Upper lobe of left lung (tissue), 6 donors: ENCODE data around the gene FERMT1. TPM values are rescaled to one million over a fixed set of nuclear protein-coding genes. Genes with fewer than 3 reads are reported as not detected.

ENCODE experiments used
- ATAC-seq, 2 donors: fragments of 200-7000 bp; cut with Tn5 transposase; one replicate each; pipeline ENCODE4 v1.9.1; 2022; ENCODE audit warnings: mild to moderate bottlenecking in 2 of 2, moderate library complexity in 2 of 2; ENCODE audit not compliant: low FRiP score in 2 of 2
- DNase-seq, 2 donors: peaks; one replicate each; pipeline ENCODE4 v3.0.0-alpha.2; 2019 to 2020
- H3K27ac ChIP-seq, 4 donors: fragments of 200-600 bp; sonication (generic); one replicate each; pipeline ENCODE4 v1.5.1; 2016 to 2019
- H3K27me3 ChIP-seq, 4 donors: fragments of 200-600 bp; sonication (generic); one replicate each; pipeline ENCODE4 v1.5.1; 2017 to 2019
- H3K36me3 ChIP-seq, 4 donors: fragments of 200-600 bp; sonication (generic); one replicate each; pipeline ENCODE4 v1.5.1; 2016 to 2019
- H3K4me1 ChIP-seq, 4 donors: fragments of 200-600 bp; sonication (generic); one replicate each; pipeline ENCODE4 v1.5.1; 2018 to 2019
- H3K4me3 ChIP-seq, 4 donors: fragments of 200-600 bp; sonication (generic); one replicate each; pipeline ENCODE4 v1.5.1; 2017 to 2019; ENCODE audit warnings: mild to moderate bottlenecking in 2 of 4, moderate library complexity in 1 of 4
- H3K9me3 ChIP-seq, 4 donors: fragments of 200-600 bp; sonication (generic); one replicate each; pipeline ENCODE4 v1.5.1; 2018 to 2019
- CTCF ChIP-seq, 6 experiments: fragments of 450-650 bp in 4 of 6; fragments of 200-600 bp in 2 of 6; sonication (generic) in 2 of 6; IDR thresholded peaks; one replicate each; pipeline ENCODE4 v1.5.1; 2016 to 2019; ENCODE audit warnings: antibody characterized with exemption in 6 of 6
- EP300 ChIP-seq, 4 donors: sonication (generic); formaldehyde crosslinking; IDR thresholded peaks; one replicate each; pipeline ENCODE4 v1.5.1; 2017; ENCODE audit warnings: antibody characterized with exemption in 4 of 4, control low read depth in 2 of 4
- POLR2A ChIP-seq, 4 donors: fragments of 450-650 bp; IDR thresholded peaks; one replicate each; pipeline ENCODE4 v1.5.1; 2016 to 2017; ENCODE audit warnings: antibody characterized with exemption in 4 of 4, mild to moderate bottlenecking in 2 of 4
- POLR2AphosphoS5 ChIP-seq, 2 donors: sonication (generic); formaldehyde crosslinking; IDR thresholded peaks; one replicate each; pipeline ENCODE4 v1.5.1; 2017; ENCODE audit warnings: antibody characterized with exemption in 2 of 2
- WGBS, 2 donors: methylation state at CpG; one replicate each; pipeline ENCODE4 v1.1.5; 2017 to 2018; 5-methylcytosine and 5-hydroxymethylcytosine counted together
- total RNA-seq, 6 donors: library from RNA; depleted of rRNA in 4 of 6; stranded (reverse); fragments of >200 nt in 4 of 6; gene quantifications; one replicate each; pipeline versions ENCODE4 v1.1.0 to v1.2.1, GENCODE V29; 2016 to 2021
- donor health status: DM: no; HTN: no; CAD: no; lungs with moderate emphysema.
- donor health status: DM: no; HTN: yes; CAD: no; lungs with severe emphysema.

FERMT1 gene
- total RNA-seq, 6 donors from 2014 or later: 0.44 to 1.5 (median 0.87) TPM

GRCh38 chr20:6094063-6094462, 28.8 kb downstream of the FERMT1 start:
- 34 to 54% methylated on average over 3 of the region's 3 CpGs for WGBS, 2 donors
- no peak for DNase-seq
- Histone ChIP-seq H3K27me3 (no peaks in the 10 kb centered on the region), H3K27ac (no peak overlapping the region), H3K9me3 (no peaks in the 10 kb centered on the region), H3K4me1 (no peaks in the 10 kb centered on the region), H3K36me3 (no peaks in the 10 kb centered on the region), H3K4me3 (no peak overlapping the region)
- ATAC-seq: no peak
- TF ChIP-seq CTCF (IDR thresholded peaks at IDR 0.05) (no peak), EP300 (IDR thresholded peaks at IDR 0.05) (no peak), POLR2A (IDR thresholded peaks at IDR 0.05) (no peak), POLR2AphosphoS5 (IDR thresholded peaks at IDR 0.05) (no peak)

GRCh38 chr20:6091661-6092060, 31.2 kb downstream of the FERMT1 start:
- no peaks in the 10 kb centered on the region for H3K27me3 ChIP-seq
- H3K36me3 ChIP-seq: no peaks in the 10 kb centered on the region
- 73 to 82% methylated on average over 8 of the region's 8 CpGs for whole genome bisulfite sequencing, 2 donors
- DNase-seq: no peak
- H3K27ac ChIP-seq: no peak overlapping the region
- no peaks in the 10 kb centered on the region for H3K4me1 ChIP-seq
- no peak for TF ChIP-seq POLR2A (IDR thresholded peaks at IDR 0.05)
- TF ChIP-seq CTCF (IDR thresholded peaks at IDR 0.05): no peak
- TF ChIP-seq EP300 (IDR thresholded peaks at IDR 0.05): no peak
- no peak for TF ChIP-seq POLR2AphosphoS5 (IDR thresholded peaks at IDR 0.05)
- no peak for ATAC-seq
- H3K4me3 ChIP-seq: no peak overlapping the region
- no peaks in the 10 kb centered on the region for H3K9me3 ChIP-seq

- DNase-seq (no peak), ATAC-seq (no peak)
- no peak overlapping the region for H3K4me3 ChIP-seq
- H3K9me3 ChIP-seq: no peaks in the 10 kb centered on the region
- H3K27me3 ChIP-seq: no peaks in the 10 kb centered on the region
- no peaks in the 10 kb centered on the region for H3K4me1 ChIP-seq
- WGBS, 2 donors: 64 to 67% methylated on average over 2 of the region's 2 CpGs
- H3K36me3 ChIP-seq: no peaks in the 10 kb centered on the region
- no peak overlapping the region for H3K27ac ChIP-seq
- TF ChIP-seq EP300 (IDR thresholded peaks at IDR 0.05): no peak
- no peak for TF ChIP-seq POLR2A (IDR thresholded peaks at IDR 0.05)
- no peak for TF ChIP-seq CTCF (IDR thresholded peaks at IDR 0.05)
- no peak for TF ChIP-seq POLR2AphosphoS5 (IDR thresholded peaks at IDR 0.05)
Observed at GRCh38 chr20:6086868-6087267, 36.0 kb downstream of the FERMT1 start.

- no peak for TF ChIP-seq CTCF (IDR thresholded peaks at IDR 0.05)
- TF ChIP-seq EP300 (IDR thresholded peaks at IDR 0.05): no peak
- TF ChIP-seq POLR2AphosphoS5 (IDR thresholded peaks at IDR 0.05): no peak
- no peak for TF ChIP-seq POLR2A (IDR thresholded peaks at IDR 0.05)
- Histone ChIP-seq H3K4me3 (no peak overlapping the region), H3K27ac (no peak overlapping the region), H3K4me1 (no peaks in the 10 kb centered on the region), H3K36me3 (no peaks in the 10 kb centered on the region), H3K9me3 (no peaks in the 10 kb centered on the region), H3K27me3 (no peaks in the 10 kb centered on the region)
- ATAC-seq (no peak), DNase-seq (peak in 1 of 2 donors; percentile 45)
- WGBS, 2 donors: 88 to 89% methylated on average over 9 of the region's 9 CpGs
Observed at GRCh38 chr20:6083926-6084325, 38.9 kb downstream of the FERMT1 start.

GRCh38 chr20:6081236-6081635, 41.6 kb downstream of the FERMT1 start:
- no peaks in the 10 kb centered on the region for H3K9me3 ChIP-seq
- DNase-seq (no peak), ATAC-seq (peak in 1 of 2 donors; percentile 46)
- H3K36me3 ChIP-seq: no peaks in the 10 kb centered on the region
- 68 to 87% methylated on average over 2 of the region's 2 CpGs for WGBS, 2 donors
- H3K27ac ChIP-seq: no peak overlapping the region
- no peaks in the 10 kb centered on the region for H3K4me1 ChIP-seq
- TF ChIP-seq EP300 (IDR thresholded peaks at IDR 0.05) (no peak), POLR2A (IDR thresholded peaks at IDR 0.05) (no peak), CTCF (IDR thresholded peaks at IDR 0.05) (no peak), POLR2AphosphoS5 (IDR thresholded peaks at IDR 0.05) (no peak)
- no peak overlapping the region for H3K4me3 ChIP-seq
- no peaks in the 10 kb centered on the region for H3K27me3 ChIP-seq
